ENCODE results near the gene DNAJC16.
"Not testable (repeated sequence)": the region's sequence is repeated elsewhere in the genome, so short reads cannot be mapped to it uniquely, and the experiment has no call there.

DNAJC16 gene

DNA sequence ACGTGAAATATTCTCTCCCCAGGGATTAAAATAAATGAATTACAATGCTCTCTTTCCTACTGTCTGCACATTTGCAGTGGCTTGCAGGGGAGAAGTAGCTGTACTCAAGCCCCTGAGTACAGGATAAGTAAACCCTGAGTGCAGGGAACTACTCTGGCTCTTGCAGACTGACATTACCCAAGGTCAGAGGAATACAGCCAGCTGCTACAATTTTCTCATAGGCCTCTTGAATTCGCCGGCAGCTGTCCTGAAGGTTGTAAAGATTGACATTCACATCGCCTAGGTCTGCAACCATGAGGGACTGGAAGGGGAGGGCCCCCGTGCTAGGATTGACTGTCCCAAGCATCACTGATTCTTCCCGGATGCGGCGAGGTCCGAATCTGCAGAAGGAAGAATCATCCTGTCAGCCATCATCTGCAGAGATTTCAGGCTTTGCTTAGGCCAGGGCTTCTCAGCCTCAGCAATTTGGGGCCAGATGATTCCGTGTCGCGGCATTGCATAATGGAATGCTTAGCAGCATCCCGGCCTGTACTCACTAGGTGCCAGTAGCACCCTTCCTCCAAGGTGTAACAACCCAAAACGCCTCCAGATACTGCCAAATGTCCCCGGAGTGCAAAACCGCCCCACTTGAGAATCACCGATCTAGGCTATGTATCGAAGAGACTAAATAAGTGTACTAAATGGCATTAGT is 56.5 kb downstream of the DNAJC16 start:
- no peak for DNase-seq (ENCODE audit: low spot score)

DNA sequence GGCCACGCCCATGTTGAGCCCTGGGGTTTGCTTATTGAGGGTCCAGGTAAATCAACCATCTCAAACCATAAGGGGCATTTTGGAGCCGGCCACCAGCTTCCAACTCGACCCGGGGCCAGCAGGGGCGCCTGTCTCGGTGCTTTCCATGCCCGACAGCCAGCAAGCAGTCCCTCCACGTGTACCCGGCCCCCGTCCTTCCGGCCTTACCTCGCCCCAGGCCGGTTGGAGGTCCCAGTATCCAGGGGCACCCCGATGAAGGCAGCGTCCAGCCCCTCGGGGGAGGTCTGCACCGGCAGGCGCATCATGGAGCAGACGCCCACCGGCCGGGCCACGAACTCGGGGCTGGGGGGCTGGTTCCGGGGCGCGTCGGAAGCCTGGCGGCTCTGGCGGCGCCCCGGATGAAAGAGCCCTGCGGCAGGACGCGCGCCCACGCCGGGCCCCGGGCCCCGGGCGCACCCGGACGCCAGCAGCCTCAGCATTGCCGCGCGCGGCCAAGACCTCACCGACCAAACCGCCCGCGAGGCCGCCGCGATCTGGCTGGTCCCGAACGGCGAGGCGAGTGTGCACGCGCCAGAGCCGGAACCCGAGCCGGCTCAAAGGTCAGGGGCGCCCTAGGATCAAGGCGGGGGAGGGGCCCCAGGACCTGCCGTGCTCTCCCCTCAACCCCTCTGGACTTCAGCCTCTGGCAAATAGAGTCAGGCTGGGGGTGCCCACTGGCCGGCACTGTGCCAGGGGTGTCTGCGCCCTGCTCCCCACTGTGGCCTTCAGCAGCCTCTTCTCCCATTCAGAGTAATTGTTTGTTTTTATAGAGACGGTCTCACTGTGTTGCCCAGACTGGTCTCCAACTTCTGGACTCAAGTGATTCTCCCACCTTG is 58.1 kb downstream of the DNAJC16 start, which contains the start of gene AGMAT:
TSS of gene AGMAT (minus strand) at position 563 of the 875 bp plus-strand sequence. CDS start at position 479, 84 bp downstream.
- no peak for DNase-seq (ENCODE audit: low spot score)

DNA sequence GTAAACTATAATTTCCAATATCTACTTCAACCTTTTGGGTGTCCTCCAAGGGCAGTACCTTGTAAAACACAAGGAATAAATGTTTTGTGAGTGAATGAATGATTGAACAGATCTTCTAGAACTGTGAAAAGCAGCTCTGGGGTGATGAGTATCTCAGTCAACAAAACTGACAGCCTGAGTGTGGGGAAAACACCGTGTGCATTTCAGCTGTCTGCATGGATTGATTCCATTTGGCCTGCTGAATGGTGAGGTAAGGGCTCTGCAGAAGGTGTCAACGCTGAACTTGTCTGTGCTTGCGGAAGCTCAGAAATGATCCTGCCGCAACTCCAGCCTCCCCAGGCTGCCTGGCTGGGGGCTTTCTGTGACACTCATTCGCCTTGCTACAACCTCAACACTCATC is 65.6 kb downstream of the DNAJC16 start:
- no peak for DNase-seq (ENCODE audit: low spot score)

DNA sequence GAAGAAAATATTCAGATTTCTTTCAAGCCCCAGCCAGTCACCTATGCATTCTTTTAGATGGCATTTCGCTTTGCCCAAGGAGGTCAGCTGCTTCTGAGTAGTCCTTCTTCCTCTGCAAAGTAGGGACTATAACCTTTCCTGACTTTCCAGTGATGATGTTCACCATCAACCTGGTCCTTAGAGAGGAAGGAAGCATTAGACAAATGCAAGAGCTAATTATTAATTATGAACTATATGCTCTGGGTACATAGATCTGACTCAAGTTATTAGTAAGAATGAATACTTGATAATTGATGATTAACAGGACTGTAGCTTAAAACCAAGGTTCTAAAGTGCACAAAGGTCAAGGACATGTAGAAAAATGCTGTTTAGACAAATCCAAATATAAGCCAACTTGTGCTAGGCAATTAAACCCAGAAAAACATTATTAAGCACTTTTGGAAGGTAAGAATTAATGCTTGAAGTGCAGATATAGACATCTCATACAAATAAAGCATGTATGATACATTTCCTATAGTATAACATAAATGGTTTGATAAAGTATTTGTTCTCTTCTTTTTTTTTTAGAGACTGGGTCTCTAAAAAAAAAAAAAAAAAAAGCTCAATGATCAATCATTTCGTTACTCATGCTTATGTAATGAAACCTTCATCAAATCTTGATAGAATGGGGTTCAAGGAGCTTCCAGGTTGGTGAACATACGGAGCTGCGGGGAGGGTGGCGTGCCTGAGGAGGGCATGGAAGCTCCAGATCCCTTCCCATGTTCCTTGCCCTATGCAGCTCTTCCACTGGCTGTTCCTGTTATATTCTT is 69.4 kb downstream of the DNAJC16 start:
- DNase-seq (ENCODE audit: low spot score) = no peak

DNA sequence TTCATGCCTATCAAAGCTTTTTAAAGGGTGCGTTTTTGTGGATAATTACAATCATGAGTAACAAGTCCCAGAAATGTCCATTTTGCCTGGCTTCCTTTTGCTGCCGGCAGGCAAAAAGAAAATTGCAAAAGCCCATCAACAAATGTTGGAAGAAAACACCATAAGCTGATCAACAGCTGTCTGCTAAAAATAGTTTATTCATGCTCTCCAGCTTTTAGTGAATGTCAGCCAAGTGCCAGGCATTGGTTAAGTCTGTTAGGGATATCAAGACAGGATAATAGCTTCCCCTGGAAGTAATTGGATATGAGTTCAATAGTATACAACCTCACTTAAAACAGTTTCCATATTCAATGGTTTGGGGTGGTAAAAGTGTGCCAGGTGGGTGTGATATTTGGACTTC is 71.8 kb downstream of the DNAJC16 start:
- DNase-seq (ENCODE audit: low spot score) = no peak

DNA sequence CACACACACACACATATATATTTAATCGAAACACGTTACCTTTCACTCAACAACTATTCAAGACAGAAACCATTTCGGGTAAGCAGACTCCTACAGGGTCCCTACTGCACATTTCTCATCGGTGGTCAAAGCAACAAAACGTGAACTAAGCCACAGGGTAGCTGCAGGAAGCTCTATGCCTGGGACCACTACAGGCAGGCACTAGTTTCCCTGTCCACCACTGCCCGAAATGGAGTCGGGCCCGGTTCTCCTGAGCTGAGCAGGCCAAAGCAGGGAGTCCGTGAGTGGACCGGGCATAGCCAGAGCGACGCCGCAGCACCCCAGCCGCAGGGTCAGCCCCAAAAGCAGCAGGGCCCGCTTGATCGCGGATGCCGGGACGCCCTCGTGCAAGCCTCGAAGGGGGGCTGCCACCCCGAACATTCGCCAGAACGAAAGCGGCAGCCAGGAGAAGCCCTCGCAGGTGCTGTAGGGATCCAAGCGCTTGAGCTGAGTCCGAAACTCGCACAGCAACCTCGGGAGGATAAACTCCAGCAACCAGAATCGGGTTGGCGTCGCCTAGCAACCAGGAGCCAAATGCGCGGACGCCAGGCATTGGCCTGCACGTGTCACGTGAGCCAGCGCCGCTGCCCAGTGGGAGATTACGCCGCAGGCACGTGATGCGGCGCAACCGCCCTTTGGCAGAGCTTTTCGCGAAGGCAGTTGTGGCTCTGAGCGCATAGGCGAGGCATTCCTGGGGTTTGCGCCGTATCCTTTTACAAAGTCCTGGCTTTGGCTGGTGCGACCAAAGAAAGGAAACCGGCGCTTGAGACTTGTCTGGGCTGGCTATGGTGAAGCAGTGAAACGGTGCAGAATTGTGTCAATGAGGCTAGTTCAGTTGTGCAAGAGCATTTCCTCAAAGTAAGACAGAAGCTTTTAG is 76.7 kb downstream of the DNAJC16 start:
- DNase-seq (ENCODE audit: low spot score) = peak; percentile 95

DNA sequence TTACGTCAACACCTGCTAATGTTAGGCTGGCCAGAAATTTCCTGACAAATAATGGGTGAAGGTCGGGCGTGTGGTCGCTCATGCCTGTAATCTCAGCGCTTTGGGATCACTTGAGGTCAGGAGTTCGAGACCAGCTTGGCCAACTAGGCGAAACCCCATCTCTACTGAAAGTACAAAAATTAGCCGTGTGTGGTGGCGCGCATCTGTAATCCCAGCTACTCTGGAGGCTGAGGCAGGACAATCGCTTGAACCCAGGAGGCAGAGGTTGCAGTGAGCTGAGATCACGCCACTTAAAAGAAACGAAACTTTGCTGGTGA is 77.3 kb downstream of the DNAJC16 start:
- not testable (repeated sequence) for DNase-seq (ENCODE audit: low spot score)

DNA sequence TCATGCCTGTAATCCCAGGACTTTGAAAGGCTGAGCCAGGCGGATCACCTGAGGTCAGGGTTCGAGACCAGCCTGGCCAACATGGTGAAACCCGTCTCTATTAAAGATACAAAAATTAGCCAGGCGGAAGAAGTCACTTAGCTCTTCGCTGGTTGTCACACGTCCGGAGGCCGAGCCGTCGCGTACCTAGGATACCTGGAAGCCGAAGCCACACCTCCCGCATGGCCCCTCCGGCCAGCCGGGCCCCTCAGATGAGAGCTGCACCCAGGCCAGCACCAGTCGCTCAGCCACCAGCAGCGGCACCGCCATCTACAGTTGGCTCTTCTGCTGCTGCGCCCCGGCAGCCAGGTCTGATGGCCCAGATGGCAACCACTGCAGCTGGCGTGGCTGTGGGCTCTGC is 77.8 kb downstream of the DNAJC16 start:
- DNase-seq (ENCODE audit: low spot score) = not testable (repeated sequence)

DNA sequence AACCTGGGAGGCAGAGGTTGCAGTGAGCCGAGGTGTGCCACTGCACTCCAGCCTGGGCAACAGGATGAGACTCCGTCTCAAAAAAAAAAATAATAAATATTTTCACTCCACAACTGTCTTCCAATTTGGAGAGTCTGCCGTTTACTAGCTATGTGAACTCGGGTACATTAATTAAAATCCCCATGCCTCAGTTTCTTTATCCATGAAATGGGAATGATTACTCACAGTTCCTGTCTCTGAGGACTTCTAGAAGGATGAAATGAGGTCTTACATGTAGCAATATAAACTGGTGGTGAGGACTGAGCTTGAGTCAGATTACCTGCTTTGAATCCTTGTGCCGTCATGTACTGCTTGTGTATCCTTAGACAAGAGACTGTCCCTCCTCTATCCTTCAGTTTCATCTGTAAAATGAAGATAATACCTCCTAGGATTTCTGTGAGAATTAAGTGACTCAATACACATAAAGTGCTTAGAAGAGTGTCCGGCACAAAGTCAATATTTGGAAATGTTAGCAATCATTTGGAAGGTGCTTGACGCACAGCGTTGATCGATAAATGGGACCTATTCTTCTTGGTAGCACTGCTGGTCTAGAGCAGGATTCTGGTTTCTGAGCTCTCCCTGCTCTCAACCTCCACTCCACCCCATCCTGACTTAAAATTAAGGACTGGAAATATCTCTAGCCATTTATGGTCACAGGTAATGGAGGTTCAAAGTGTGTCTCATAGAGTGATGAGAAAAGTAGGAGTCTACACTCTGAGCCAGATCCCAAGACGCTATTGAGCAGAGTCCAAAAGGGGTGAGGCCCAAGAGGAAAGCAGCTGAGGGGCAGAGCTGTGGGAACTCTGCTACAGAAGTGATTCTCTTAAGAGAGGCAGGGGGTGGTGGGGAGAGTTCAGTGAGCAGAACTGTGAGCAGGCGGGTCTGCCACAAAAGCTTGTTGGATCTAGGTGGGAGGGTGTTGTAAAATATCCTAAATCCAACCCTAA is 79.0 kb downstream of the DNAJC16 start:
- DNase-seq (ENCODE audit: low spot score) = no peak

DNA sequence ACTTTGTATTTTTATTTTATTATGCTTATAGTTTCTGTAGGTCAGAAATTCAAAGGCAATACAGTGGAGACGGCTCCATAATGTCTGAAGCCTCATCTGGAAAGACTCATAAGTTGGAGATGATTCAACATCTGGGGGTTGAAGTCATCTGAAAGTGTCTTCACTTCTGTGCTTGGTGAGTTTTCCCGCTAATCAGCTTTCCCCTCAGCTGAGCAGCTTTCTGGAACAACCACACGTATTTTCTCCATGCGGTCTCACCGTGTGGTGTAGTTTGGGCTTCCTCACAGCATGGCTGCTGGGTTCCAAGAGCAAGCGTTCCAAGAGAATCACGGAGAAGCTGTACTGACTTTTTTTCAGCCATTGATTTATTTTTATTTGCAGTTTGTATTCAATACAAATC is 83.0 kb downstream of the DNAJC16 start:
- no peak for DNase-seq (ENCODE audit: low spot score)

DNA sequence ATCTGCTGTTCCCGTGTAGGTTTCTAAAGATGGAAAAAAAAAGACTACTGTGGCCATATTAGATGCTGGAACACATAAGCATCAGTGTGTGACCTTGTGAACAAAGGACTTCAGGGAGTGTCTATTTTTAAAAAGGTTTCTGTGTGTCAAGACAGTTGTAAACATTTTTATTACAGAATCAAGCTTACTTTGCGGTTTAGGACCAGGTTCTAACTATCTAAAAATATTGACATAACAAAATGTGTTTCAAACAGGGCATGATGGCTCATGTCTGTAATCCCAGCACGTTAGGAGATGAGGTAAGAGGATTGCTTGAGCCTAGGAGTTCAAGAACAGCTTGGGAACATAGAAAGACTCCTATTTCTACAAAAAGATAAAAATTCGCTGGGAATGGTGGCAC is 83.5 kb downstream of the DNAJC16 start:
- DNase-seq (ENCODE audit: low spot score) = no peak

DNA sequence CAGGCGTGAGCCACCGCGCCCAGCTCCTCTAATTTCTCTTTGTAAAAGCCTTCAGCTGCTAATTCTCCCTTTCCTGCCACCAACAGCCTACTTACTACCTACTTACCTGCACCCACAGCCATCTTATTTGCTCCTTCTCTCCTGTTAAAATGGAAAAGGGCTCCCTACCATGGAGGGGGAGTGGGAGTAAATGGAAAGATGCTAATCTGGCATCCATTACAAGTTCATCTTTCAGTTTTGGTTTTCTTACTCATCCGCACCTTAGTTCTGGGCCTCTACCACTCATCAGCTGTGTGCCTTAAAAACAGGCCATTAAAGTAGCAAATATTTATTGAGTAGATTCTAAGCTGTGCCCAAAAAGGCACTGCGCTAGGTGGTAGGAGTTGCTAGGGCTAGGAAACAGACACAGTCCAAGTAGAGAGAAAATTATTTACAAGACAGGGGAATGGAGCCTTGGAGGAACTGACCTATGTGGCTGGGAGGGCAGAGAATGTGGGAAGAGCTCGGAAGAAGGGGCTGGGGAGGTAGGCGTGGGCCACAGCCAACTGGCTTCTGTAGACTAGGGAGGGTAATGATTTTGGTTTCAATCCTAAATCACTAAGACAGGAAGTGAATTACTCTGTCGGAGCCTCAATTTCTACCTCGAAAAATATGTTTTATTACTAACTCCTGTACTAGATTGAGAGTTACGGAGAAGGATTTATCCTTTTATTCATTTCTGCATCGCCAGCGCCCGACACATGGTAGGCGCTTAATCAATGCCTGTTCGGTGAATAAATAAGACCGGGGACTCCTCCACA is 89.9 kb downstream of the DNAJC16 start:
- DNase-seq (ENCODE audit: low spot score) = peak; percentile 32

DNA sequence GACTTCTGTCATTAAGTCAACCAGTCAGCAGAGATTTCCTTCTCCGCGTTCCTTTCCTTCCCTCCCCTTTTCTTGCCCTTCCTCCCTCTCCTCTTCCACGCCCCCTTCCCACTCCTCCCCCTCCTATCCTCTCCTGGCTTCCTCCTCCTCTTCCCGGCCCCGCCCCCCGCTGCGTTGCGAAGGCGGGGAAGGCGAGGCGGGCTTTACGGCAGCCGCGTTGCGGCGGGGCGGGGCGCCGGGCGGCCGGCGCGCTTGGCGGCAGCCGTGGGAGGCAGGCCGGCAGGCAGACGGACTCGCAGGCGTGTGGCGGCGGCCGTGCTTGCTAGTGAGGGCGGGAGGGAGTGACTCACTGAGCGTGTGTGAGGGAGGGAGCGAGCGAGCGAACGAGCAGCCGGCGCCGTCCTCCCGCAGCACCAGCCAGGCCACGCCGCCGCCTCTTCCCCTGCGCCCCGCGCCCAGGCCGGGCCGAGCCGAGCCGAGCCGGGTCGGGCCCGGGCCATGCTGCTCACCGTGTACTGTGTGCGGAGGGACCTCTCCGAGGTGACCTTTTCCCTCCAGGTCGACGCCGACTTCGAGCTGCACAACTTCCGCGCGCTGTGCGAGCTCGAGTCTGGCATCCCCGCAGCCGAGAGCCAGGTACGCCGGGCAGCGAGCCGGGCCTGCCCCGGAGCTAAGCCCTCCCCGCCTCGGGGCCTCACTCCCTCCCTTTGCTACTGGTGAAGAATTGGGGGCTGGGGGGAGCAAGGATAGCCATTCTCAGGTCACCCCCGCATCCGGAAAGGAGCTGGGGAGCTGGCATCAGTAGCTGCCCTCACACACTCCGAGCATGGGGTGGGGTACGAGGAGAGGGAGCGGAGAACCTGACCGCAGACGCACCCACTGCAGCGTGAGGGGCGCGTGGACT is 90.8 kb downstream of the DNAJC16 start, which contains the start of gene DDI2:
TSS of gene DDI2 (plus strand) at position 286 of the 904 bp plus-strand sequence. CDS start at position 499, 213 bp downstream.
- DNase-seq (ENCODE audit: low spot score) = peak; percentile 99

DNA sequence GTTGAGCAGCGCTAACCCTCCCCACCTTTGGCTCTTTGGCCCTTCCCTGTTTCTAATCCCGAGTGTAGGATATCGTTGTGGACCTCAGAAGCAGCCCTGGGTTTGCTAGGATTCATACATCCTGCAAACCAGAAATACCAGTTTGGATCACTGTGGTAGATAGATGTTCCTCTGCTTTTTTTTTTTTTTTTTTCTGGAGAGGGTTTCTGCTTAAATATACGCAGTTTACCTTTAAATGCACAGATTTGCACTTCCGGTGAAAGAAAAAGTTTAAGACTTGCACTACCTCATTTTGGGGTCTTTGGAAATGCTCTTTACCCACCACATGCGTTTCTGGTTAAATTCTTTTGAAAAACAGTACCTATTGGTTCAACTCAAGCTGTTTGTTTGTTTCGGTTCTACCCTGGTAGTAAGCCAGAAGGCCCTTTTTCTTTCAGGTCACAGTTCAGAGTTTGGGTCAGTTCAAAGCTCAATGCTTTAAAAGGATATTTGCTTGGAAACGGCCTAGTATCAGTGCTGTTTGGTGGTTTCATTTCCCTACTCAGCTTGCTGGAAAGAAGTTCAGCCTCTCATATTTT is 91.5 kb downstream of the DNAJC16 start:
- DNase-seq (ENCODE audit: low spot score) = no peak

DNA sequence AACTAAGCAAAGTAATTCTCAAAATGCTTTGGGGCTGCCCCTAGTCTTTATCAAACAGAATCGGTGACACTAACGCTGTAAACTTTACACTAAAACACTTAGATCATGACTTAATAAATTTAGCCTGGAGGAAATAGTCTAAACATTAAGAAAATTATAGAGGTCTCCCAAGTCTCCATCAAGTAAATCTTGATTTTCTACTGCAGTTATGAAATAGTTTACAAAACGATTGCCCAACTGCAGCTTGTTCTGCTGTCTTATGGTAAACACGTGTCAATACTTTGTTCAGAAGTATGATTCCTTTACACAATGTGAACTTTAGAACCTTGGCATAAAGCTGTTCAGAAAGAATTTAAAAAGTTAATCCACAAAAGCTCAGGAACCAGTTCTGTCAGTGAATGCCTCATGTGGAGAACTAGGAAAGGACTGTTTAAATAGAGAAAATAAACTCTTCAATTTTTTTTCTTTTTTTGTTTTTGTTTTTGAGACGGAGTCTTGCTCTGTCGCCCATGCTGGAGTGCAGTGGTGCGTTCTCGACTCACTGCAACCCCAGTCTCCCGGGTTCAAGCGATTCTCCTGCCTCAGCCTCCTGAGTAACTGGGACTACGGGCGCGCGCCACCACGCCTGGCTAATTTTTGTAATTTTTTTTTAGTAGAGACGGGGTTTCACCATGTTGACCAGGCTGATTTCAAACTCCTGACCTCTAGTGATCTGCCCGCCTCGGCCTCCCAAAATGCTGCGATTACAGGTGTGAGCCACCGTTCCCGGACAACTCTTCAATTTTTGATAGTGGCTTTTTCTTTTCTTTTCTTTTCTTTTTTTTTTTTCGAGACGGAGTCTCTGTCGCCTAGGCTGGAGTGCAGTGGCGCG is 92.2 kb downstream of the DNAJC16 start:
- no peak for DNase-seq (ENCODE audit: low spot score)

DNA sequence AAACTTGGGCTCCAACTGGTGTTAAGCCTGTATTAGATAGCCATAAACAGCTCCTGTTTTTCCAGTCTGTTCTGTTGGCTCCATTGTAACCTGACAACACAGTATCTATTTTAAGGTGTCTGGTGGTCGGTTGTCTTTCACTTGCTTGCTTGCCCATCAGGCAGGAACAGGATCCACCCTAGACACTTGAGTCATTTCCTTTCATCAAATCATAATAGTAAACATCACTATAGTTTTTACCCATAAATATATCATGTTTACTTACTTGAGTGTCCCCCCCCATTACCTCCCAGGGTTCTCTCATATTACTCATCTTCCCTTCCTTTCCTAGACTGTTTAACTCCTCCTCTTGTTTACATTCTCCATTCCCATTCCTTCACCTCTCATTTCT is 93.5 kb downstream of the DNAJC16 start:
- DNase-seq (ENCODE audit: low spot score) = no peak

Data from putamen (tissue), 1 donor.